NCI-H146 (cell line): ENCODE results near the gene MAPT.
"Not testable (repeated sequence)": the region's sequence is repeated elsewhere in the genome, so short reads cannot be mapped to it uniquely, and the experiment has no call there.

Experiments
- DNase-seq: peaks from one replicate; lab custom pipeline; 2025; lab: John Stamatoyannopoulos, UW

The MAPT gene

DNA sequence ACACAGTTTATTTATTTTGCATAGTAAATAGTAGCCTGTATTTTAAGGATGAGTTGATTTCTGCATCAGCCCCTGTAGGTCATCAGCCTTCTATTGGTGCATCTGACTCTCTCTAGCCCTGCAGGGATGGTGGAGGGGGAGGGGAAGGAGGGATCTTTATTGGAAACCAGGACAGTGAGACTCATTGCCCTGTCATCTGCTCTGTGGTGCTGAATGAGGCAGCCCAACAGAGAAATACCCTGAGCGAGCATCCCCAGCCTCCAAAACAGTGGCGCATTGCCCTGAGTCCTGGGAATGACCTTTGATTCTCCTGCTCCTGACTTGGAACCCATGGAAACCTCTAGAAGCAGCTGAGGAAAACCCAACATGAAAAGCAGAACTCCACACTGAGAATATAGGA lies 59.2 kb downstream of the MAPT start:
- no peak for DNase-seq

- no peak for DNase-seq
Observed at GRCh38 chr17:45954914-45955313, 60.6 kb downstream of the MAPT start.

DNA sequence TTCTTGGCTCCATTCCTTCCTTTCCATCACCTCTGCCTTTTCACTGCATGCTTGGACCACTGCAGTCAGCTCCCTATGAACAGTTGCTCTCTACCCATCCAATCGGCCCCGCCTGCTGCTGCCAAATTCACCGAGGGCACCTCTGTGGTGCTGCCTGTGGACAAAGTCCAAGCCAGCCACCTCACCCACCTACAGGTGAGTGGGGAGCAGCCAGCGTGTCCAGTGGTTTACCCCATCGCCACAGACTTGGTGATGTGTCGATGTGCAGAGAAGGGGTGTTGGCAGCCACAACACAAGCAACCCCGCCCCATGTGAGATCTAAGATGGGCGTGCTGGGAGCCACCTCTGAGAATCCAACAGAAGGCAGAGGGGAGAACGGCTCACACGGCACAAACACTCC lies 61.0 kb downstream of the MAPT start:
- DNase-seq: no peak

- no peak for DNase-seq
Observed at GRCh38 chr17:45956090-45956489, 61.7 kb downstream of the MAPT start.

DNA sequence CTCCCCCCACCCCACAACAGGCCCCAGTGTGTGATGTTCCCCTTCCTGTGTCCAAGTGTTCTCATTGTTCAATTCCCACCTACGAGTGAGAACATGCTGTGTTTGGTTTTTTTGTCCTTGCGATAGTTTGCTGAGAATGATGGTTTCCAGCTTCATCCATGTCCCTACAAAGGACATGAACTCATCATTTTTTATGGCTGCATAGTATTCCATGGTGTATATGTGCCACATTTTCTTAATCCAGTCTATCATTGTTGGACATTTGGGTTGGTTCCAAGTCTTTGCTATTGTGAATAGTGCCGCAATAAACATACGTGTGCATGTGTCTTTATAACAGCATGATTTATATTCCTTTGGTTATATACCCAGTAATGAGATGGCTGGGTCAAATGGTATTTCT lies 62.4 kb downstream of the MAPT start:
- not testable (repeated sequence) for DNase-seq

GRCh38 chr17:45958307-45958706 lies 64.0 kb downstream of the MAPT start:
- no peak for DNase-seq

- DNase-seq: no peak
Observed at GRCh38 chr17:45958994-45959665, 64.8 kb downstream of the MAPT start.

DNA sequence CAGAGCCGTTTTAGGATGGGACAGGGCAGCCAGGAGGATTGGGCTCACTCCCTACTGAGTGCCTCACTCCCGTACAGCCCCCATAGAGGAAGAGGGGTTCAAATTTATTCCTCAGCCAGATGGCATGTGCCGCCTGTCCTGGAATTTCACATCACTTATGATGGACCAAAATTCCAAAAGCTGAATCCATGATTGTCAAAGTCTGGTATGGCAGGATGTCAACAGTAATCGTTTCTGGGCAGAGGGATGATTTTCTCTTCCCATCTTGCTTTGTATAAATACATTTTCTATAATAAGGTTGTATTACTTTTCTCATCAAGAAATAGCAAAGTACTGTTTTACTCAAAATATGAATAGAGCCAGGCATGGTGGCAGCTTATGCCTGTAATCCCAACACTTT lies 66.0 kb downstream of the MAPT start:
- DNase-seq: no peak

GRCh38 chr17:45961206-45961605 lies 66.9 kb downstream of the MAPT start:
- no peak for DNase-seq

- DNase-seq: no peak
Observed at GRCh38 chr17:45962221-45962972, 68.0 kb downstream of the MAPT start.

DNA sequence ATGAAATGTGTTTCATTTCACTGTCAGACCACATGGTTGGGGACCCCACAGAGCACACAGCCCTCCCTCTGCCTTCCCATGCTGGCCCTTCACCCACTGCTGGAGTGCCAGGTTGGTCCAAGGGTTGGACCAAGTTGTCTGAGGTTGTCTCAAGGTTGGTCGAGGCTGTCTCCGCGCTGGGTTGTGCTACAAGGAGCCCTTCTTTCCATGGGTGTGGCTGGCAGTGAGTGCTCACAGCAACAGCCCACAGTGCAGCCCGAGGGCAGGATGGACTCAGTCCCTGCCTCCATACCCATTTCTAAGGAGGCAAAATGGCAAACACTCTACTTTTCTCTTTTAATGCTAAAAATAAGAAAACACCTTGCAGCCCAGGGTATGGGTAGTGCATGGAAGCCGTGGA lies 68.9 kb downstream of the MAPT start:
- no peak for DNase-seq

- no peak for DNase-seq
Observed at GRCh38 chr17:45963889-45964288, 69.5 kb downstream of the MAPT start.

DNA sequence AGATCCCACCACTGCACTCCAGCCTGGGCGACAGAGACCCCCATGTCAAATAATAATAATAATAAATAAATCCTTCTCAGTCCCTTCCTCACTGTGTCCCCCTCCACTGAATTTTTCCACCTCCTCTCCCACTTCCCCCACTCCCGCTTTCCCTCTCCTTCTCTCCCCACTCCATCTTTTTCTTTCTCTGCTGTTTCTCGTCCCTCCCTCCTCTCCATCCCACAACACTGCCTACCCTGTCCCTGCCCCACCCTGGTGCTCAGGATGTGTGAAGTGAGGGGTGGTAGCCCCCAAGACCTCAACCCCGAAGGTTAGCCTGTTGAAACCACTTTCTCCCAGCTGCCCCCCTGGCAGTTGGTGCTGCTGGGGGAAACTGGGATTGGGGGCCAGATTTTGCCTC lies 70.3 kb downstream of the MAPT start:
- DNase-seq: no peak

- DNase-seq: no peak
Observed at GRCh38 chr17:45965812-45966211, 71.5 kb downstream of the MAPT start.

DNA sequence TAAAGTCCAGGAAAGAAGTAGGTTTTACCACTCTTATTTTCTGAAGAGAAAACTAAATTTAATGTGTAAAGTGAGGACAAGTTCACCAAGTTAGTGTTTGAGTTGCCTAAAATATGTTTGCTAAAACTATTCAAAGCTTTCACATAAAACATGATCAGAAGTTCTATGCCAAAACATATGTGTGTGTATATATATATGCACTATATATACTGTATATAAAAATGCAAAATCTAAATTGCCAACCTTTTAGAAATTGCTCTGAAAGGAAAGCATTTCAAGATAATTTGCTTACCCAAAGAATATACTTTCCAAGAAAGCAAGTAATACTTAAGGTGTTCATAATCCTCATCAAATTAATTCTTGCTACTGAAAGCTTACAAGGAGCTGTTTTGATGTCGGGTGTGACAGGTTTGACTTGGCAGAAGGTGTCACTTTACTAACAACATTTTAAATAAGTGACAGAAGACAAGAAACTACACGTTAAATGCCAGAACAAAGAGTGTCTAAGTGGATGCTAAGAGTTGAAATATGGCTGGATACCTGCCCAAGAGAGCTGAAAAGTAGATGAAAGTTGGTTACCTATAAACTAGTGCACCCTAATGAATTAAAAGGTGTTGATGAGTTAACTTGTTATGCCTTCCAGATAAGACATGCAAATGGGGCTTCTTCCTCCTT lies 72.4 kb downstream of the MAPT start:
- no peak for DNase-seq

GRCh38 chr17:45967378-45967777 lies 73.0 kb downstream of the MAPT start:
- no peak for DNase-seq

DNA sequence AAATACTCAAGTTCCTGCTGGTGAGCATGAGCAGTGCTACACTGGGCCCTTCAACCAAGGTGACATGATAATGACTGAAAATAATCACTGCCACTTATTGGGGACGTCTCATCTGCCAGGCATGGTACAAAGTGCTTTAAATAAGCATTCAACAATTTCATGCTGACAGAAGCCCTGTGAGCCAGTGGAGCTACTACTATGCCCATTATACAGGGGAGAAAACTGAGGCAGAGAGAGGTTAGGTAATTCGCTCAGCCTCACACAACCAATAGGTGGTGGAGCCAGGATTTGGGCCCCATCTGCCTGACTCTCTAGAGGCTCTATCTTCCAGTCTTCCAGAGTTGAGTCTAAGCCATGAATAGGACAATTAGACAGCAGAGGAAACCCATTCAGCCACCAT lies 74.4 kb downstream of the MAPT start:
- DNase-seq: no peak

- no peak for DNase-seq
Observed at GRCh38 chr17:45969726-45970125, 75.4 kb downstream of the MAPT start.

DNA sequence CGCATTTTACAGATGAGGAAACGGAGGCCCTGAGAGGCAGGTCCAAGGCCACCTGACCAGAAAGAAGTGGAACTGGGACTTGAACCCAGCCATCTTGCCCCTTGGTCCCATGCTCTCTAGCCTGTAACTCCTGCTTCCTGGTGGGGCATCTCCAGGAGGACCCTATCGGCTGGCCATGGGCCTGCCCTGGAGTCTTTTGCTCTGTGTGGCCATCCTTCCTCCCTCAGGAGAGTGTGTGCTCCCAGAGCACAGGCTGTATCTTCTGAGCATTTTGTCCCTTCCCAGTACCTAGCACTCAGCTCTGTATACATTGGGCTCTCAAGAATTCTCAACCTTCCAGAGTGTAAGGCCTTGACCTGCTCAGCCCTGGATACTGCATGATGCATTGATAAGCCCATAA lies 76.3 kb downstream of the MAPT start:
- DNase-seq: no peak

DNA sequence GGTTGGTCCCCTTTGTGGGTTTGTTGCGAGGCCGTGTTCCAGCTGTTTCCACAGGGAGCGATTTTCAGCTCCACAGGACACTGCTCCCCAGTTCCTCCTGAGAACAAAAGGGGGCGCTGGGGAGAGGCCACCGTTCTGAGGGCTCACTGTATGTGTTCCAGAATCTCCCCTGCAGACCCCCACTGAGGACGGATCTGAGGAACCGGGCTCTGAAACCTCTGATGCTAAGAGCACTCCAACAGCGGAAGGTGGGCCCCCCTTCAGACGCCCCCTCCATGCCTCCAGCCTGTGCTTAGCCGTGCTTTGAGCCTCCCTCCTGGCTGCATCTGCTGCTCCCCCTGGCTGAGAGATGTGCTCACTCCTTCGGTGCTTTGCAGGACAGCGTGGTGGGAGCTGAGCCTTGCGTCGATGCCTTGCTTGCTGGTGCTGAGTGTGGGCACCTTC lies 77.4 kb downstream of the MAPT start:
- no peak for DNase-seq

GRCh38 chr17:45972531-45972930 lies 78.2 kb downstream of the MAPT start:
- DNase-seq: no peak

DNA sequence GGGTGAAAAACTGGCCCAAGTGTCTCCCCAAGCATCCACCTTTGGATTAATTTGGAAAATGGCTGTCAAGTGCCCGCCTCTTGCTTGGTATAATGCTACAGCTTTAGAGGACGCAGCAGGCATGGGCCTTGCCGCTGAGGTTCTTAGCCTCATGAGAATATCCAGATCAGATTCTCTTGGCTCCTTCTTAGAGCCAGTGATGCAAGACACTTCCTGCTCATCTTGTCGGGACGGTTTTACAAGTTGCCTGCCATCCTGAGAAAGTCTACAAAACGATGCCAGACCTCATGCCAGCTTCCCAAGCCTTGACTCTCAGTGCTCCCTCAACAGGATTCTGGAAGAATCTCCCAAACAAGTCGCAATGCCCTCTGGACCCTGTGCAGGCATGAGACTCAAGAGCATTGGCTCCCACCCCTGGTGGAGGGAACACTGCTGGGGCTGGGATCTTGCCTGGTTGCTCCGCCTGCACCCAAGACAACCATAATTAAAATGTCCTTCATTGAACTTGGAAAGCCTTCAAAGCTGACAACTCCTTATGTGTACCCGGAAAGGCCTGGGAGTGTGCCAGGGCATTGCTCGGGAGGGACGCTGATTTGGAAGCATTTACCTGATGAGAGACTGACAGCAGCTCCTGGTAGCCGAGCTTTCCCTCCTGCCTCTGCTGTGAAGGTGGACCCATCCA lies 78.9 kb downstream of the MAPT start:
- DNase-seq: no peak
